GM18873 (cell line): ENCODE data around the gene HAUS6.
A peak's percentile ranks its signal among the peaks of the same experiment; 100 is the strongest.
"Not testable (repeated sequence)": the region's sequence is repeated elsewhere in the genome, so short reads cannot be mapped to it uniquely, and the experiment has no call there.

Experiments used
- ATAC-seq: cut with Tn5 transposase; IDR thresholded peaks from one replicate; pipeline ENCODE4 v1.9.1; 2021; ENCODE audit warnings: mild to moderate bottlenecking, moderate library complexity, moderate number of reproducible peaks; ENCODE audit not compliant: unreplicated experiment, low FRiP score

HAUS6 gene

GRCh38 chr9:19102631-19103345, at the start of gene HAUS6:
Gene HAUS6 (minus strand): TSS chr9:19102904. CDS start chr9:19102651, 253 bp downstream.
- peak; percentile 97 for ATAC-seq

DNA sequence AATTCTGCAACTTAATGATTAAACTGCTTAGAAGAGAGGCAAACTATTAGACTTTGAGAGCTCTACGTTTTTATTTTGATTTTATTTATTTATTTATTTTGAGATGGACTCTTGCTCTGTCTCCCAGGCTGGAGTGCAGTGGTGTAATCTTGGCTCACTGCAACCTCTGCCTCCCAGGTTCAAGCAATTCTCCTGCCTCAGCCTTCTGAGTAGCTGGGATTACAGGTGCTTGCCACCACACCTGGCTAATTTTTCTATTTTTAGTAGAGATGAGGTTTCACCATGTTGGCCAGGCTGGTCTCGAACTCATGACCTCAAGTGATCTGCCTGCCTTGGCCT, 49.4 kb upstream of the HAUS6 start:
- not testable (repeated sequence) for ATAC-seq

DNA sequence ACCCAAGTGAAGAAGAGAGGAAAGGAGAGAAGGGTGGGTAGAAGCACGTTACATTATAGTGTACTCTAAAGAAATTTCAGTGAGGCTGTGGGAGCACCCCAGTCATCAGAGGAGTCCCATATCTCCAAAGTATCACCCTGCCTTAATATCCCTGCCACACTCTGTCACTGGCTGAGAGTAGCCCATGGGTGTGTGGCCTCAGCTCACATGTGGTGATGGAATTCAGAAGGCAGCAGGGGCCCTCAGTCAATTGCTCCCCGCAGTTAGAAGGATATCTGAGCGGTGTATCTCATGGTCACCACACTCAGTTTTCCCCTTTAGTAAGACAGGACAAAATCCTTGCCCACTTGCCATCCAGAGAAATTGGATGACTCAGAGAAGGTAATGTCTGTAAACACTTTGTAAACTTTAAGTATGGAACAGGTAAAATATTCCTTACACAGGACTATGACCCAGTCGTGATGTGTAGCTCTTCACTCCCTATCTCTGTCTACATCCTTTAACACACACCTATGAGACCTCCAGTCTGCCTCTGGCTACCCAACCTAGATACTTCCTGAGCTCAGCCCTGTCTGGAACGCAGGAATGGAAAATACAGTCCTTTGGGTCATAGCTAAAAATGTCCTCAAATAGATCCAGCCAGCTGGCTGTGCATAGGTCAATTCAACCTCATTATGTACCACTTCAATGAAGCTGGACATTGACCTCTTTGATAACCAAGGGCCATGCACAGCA, 48.9 kb upstream of the HAUS6 start:
- no peak for ATAC-seq

DNA sequence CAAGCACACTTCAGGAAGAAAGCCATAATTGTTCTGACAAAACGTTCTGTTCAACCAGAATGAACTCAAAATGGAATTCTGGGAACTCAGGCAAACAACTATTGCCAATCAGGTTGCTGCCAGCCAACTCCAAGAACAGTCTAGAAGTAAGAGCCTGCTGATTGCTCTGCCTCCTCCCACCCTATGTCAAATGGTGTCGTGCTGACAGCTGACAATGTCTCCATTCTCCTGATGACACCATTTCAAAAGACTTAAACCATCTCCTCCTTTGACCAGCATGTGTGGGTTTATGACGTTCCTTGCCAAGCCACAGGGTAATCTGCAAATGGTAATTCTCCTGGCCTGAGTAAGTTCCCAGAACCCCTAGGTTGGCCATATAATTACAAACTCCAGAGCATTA, 46.5 kb upstream of the HAUS6 start:
- ATAC-seq: no peak

DNA sequence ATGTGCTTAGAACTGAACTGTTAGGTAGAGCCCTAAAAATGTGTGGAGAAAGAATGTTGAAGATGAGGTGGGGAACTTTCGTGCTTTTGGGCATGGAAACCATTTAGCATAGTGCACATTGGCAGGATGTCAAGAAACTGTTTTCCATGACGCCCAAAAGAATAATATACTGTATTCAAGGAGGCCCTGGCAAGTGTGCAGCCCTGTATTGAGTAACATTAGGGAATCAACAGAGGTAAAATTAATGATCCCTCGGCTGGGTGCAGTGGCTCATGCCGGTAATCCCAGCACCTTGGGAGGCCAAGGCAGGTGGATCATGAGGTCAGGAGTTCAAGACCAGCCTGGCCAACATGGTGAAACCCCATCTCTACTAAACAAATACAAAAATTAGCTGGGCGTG, 45.5 kb upstream of the HAUS6 start:
- ATAC-seq: no peak

GRCh38 chr9:19146441-19147024, 43.8 kb upstream of the HAUS6 start:
- no peak for ATAC-seq

DNA sequence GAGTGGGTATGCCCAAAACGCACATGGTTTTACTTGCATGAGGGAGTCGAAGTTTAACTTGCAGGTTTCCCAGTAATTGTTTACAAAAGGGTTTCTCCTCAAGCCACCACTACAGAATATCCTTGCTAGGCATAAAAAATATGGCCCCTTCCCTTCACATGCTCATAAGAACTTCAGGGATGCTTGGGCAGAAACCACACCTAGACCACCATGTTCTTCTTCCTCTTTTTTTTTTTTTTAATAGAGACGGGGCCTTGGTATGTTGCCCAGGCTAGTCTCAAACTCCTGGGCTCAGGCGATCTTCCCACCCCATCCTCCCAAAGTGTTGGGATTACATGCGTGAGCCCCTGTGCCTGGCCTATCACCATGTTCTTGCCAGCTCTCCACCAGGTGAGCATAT, 43.2 kb upstream of the HAUS6 start:
- ATAC-seq: no peak

DNA sequence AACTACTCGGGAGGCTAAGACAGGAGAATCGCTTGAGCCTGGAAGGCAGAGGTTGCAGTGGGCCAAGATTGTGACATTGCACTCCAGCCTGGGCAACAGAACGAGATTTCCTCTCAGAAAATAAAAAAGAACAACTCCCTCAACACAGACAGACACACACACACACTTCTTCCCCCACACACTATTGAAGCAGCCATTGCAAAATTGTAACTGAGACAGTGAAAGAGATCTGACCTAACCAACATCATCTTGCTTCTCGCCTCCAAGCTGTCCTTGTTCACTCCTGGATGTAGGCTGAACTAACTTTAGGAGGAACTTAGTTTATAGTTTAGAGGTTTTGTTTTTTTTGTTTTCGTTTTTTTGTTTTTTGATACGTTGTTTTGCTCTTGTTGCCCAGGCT, 37.6 kb upstream of the HAUS6 start:
- ATAC-seq: no peak

- no peak for ATAC-seq
Observed at GRCh38 chr9:19138084-19138483, 35.4 kb upstream of the HAUS6 start.

DNA sequence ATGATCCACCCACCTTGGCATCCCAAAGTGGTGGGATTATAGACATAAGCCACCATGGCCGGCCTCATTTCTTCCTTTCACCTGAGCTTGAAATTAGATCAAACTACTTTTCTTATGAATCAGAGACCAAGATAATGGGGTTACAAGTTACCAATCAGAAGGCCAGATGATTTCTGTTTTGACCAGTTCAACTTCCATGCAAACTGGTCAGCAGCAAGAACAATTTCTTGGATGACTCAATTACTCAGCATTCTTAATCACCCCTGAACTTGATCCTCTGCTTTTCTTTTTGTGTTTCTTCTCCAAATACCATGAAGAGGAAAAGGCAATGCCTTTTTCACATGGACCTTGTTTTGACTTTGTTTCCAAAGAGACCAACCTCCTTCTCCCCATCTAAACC, 34.6 kb upstream of the HAUS6 start:
- no peak for ATAC-seq

DNA sequence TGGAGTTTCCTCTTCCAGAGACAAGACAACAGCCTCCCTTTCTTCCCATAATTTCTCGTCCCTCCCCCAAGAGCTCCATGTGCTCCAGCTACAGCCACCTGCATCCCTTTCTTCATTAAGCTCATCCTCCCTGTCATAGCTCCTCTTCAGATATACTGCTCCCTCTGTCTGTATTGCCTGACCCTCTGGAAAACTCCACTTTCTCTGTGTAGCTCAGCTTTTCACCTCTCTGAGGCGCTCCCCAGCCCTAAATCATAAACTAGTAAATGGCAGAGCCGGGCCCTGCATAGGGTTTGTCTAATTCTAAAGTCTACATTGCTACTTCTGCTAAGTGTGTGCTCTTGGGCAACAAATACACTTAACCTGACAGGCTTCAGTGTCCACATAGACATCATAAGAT, 33.4 kb upstream of the HAUS6 start:
- ATAC-seq: no peak

DNA sequence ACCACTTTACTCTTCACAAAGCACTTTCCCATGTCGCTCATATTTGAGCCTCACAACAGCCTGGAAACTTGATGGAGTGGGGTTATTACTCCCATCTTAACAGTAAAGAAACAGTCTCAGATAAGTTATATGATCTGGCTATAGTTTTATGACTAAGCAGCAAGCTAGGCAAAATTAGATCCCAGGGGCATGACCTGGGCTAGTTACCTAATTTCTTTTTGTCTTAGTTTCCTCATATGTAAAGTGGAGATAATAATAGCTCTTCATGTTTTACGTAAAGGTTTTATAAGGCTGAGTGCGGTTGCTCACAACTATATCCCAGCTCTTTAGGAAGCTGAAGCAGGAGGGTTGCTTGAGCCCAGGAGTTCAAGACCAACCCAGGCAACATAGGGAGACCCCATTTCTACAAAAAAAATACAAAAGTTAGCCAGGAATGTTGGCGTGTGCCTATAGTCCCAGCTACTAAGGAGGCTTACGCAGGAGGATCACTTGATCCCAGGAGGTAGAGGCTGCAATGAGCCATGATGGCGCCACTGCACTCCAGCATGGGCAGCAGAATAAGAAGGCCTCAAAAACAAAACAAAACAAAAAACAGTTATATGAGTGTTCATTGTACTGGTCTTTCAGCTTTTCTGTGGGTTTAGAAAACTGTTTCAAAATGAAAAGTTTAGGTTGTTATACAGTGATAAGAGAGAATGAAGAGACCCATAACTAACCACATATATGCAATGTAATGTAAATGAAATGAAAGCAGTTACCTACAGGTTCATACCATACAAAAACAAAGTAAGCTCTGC, 31.0 kb upstream of the HAUS6 start:
- ATAC-seq: no peak

- ATAC-seq: no peak
Observed at GRCh38 chr9:19130436-19130835, 27.7 kb upstream of the HAUS6 start.

DNA sequence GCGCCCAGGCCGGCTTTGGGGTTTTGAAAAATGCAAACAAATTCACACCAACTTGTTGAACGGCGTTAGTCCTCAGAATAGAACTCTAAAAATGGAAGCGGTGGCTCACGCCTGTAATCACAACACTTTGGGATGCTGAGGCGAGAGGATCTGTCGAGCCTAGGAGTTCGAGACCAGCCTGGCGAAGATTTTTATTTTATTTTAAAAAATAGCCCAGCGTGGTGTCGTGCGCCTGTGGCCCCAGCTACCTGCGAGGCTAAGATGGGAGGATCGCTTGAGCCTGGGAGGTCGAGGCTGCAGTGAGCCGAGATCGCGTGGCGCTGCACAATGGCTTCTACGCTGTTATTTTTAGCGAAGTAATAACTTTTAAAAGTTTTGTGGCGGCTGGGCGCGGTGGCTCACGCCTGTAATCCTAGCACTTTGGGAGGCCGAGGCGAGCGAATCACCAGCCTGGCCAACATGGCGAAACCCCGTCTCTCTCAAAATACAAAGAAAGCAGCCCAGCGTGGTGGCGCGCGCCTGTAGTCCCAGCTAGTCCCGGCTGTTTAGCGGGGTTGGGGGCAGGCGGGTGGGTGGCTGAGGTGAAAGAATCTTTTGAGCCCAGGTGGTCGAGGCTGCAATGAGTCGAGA, 25.3 kb upstream of the HAUS6 start:
- ATAC-seq: no peak

GRCh38 chr9:19124430-19124793, 21.7 kb upstream of the HAUS6 start:
- no peak for ATAC-seq

DNA sequence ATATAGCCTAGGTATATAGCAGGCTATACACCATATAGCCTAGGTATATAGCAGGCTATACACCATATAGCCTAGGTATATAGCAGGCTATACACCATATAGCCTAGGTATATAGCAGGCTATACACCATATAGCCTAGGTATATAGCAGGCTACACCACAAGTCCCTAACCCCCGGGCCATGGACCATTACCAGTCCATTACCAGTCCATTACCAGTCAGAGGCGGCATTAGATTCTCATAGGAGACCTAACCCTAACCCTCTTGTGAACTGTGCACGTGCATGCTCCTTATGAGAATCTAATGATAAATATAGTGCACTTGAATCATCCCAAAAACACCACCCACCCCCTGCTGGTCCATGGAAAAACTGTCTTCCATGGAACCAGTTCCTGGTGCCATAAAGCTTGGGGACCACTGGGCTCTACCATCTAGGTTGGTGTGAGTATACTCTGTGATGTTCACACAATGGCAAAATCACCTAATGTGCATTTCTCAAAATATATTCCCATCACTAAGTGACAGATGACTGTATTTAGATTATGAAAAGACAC, 19.9 kb upstream of the HAUS6 start:
- ATAC-seq: no peak

GRCh38 chr9:19120877-19121276, 18.2 kb upstream of the HAUS6 start:
- no peak for ATAC-seq

- no peak for ATAC-seq
Observed at GRCh38 chr9:19119801-19120440, 17.2 kb upstream of the HAUS6 start.

- ATAC-seq: no peak
Observed at GRCh38 chr9:19119246-19119645, 16.5 kb upstream of the HAUS6 start.
